GM10266 (cell line): Measurements from ENCODE around the gene PARD3B.

ENCODE experiments used
- DNase-seq: peaks from one replicate; pipeline ENCODE4 v3.0.0; 2012; ENCODE audit errors: extremely low spot score
- TF ChIP-seq, protein P1 (sequence below): IDR thresholded peaks from 2 replicates; pipeline ENCODE4 v1.5.1; 2012; ENCODE audit warnings: mild to moderate bottlenecking, low read depth; ENCODE audit not compliant: control insufficient read depth, insufficient read depth; ENCODE audit errors: missing control alignments

Gene PARD3B

DNA sequence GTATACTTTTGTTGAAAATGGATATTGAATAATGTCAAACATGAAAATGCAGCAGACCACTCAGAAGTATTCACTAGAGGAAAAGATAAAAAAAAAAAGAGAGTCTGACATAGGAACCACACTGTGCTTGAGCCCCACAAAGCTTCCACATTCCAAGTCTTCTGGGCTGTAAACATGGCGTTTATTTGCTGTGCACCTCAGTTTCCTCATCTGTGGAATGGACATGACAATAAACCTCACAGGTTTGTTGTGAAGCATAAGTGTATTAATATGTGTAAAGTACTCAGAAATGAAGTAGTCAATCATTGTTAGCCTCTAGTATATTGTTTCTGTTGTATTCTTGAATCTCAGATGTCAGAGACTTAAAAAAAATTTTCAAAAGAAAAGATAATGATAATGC lies 611.2 kb downstream of the PARD3B start:
- DNase-seq: no peak
- TF ChIP-seq, protein P1, sequence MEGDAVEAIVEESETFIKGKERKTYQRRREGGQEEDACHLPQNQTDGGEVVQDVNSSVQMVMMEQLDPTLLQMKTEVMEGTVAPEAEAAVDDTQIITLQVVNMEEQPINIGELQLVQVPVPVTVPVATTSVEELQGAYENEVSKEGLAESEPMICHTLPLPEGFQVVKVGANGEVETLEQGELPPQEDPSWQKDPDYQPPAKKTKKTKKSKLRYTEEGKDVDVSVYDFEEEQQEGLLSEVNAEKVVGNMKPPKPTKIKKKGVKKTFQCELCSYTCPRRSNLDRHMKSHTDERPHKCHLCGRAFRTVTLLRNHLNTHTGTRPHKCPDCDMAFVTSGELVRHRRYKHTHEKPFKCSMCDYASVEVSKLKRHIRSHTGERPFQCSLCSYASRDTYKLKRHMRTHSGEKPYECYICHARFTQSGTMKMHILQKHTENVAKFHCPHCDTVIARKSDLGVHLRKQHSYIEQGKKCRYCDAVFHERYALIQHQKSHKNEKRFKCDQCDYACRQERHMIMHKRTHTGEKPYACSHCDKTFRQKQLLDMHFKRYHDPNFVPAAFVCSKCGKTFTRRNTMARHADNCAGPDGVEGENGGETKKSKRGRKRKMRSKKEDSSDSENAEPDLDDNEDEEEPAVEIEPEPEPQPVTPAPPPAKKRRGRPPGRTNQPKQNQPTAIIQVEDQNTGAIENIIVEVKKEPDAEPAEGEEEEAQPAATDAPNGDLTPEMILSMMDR: no peak

DNA sequence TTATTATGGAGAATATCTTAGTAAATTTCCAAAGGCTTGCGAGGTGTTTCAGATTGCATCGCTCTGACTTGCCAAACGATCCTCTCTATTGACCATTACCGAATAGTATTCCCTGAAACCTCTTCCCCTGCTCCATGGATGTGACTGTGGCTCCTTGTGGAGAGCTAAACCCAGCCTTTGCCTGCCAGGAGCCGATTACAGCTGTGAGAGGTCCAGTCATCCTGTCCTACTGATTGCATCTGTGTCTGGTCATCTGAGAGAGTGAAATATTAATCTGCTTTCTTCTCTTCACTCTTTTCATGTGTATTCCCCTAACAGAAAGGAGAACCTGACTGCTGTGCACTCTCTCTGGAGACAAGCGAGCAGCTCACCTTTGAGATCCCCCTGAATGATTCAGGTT lies 613.1 kb downstream of the PARD3B start:
- TF ChIP-seq, protein P1: no peak

DNA sequence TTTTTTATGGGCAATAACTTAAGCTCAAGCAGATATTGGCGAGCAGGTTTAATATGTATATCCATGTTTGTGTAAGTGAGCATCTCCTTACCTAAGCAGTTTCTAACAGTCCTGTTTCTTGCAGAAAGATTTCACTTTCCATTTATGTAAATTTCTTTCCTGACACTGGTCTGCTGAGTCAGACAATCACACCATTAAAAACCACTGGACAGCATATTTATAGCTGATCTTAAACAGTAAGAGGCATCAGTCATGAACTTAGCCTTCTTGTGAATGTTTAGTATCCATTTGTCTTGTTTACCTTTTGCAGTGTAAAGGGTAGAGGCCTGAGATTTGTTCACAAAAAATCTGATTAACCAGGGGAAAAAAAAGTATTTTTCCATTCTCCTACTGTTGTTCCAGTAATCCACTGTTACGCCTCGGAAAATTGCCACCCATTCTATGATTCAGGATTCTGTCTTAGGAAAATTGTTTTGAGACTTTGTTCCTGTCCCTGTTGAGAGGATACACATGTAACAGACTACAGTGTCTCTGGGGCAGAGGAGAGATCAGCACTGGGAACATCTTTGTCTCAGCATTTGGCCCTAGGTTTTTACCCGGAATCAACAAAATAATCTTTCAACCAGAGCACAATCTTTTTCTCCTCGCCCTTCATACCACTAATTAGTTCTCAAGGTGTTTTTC lies 616.0 kb downstream of the PARD3B start:
- DNase-seq: no peak

More for the DNA sequence above, 613.1 kb downstream of the PARD3B start:
- no peak for DNase-seq

DNA sequence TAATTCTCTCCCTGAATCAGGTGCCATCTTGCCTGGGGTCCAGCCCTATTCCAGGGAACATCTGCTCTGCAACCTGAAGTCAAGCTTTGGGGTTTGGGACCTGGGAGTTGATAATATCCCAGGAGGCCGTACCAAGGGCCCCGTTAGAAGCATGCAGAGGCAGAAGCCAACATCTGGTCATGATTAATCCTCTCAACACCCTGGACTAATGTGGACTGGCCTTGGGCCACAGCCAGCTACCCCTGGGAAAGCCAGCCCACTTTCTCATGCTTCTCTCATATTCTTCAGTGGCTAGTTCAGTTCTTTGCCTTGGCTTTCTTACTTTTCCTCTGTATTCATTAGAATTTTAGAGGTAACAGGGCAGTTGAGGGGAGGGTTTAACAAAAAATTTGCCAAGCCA lies 621.5 kb downstream of the PARD3B start:
- no peak for DNase-seq
- TF ChIP-seq, protein P1: no peak

More for the DNA sequence above, 616.0 kb downstream of the PARD3B start:
- TF ChIP-seq, protein P1: no peak

DNA sequence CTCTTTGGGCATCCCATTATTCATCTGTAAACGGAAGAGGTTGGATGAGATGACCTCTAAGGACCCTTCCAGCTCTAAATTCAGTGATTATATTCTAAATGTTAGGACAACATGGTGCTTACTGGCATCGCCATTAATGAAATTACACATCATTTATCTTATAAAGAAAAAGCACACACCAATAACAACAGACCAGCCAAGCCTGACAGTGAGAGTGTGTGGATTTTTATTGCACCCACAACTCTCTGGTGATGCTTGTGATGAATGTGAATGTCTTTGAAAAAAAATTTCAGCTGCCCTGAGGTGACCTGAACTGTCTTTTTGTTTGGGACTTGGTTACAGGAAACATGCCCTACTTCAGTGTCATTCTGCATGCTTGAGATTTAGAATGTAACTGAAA lies 623.7 kb downstream of the PARD3B start:
- no peak for DNase-seq
- TF ChIP-seq, protein P1: no peak

DNA sequence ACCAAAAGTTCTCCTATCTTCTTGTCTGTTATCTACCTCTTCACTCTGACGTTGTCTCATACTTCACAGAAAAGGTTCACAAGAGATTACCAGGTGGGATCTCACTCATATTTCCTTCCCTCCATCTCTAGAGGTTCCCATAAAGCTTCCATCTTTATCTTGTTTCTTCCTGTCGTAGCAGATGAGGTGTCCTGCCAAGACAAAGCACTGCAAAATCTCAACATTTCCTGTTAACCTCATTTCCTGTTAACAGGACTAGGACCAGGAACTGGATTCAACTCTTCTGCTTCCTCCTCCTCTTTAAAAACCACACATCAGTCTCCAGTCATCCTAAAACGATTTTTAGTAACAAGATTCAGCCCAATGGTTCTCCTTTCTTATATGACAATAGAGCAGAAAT lies 624.2 kb downstream of the PARD3B start:
- TF ChIP-seq, protein P1: no peak
- no peak for DNase-seq

DNA sequence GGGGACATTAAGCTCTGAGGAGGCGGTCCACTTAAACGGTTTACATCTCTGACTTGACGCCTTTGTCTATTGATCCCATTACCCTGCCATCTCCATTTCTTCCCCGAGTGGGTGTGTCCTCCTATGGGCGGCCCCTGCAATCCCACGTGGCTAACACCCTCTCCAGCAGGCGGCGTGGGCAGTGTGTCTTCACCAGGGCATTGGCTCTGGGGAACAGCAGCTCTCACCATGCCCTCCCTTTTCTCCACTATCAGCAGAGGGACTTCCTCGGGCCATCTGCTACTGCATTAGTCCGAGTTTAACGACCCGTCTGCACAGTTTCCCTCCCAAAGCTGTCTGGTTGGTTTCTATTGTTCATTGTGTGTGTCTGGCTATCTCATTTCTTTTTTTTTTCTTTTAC lies 625.1 kb downstream of the PARD3B start:
- no peak for DNase-seq

More for the DNA sequence above, 625.1 kb downstream of the PARD3B start:
- TF ChIP-seq, protein P1: no peak
